Smooth muscle cell of the brain vasculature (primary cell): ENCODE measurements around the gene ICE2.

Experiments used
- DNase-seq: peaks from one replicate; pipeline ENCODE4 v3.0.0-alpha.2; 2012; ENCODE audit warnings: low read depth, low spot score

ICE2 gene

GRCh38 chr15:60496853-60497252 lies 17.9 kb upstream of the ICE2 start:
- DNase-seq: no peak

GRCh38 chr15:60494108-60494507 lies 15.2 kb upstream of the ICE2 start:
- no peak for DNase-seq

GRCh38 chr15:60493166-60493565 lies 14.2 kb upstream of the ICE2 start:
- no peak for DNase-seq

DNA sequence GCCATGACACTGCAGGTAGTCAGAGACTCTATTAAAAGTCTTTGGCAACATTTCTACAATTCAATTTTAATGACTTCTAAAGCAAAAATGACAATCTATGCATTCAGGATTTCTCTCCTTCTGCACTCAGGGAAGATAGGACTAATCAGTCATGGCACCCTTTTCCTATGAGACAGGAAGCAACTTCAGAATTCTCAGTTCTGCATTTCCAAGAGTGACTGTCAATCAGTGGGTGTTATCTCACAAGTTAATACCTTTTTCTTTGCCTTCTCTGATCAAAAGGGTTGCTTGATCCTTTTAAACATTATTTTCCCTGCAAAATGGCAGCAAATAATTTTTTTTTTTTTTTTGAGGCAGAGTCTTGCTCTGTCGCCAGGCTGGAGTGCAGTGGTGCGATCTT lies 7.8 kb upstream of the ICE2 start:
- DNase-seq: no peak

- no peak for DNase-seq
These were observed 6.6 kb upstream of the ICE2 start for GRCh38 chr15:60485365-60486055.

DNA sequence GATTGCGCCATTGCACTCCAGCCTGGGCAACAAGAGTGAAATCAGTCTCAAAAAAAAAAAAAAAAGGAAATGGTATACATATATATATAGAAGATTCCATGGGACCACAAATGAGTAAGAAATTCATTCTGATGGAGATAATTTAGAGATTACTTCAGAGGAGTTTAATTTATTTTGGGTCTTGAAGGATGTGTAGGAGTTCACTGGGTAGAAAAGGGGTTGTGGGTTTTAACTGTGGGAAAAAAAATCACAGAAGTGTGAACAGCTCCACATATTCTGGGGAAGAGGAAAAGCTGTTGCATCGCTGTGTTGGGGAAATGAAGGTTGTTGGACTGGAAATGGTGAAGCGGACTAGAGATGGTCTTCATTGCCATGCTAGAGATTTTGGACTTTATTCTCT lies 4.1 kb upstream of the ICE2 start:
- no peak for DNase-seq

GRCh38 chr15:60480888-60481287 lies 1.9 kb upstream of the ICE2 start:
- DNase-seq: no peak

GRCh38 chr15:60480149-60480548 lies 1.2 kb upstream of the ICE2 start:
- DNase-seq: no peak

DNA sequence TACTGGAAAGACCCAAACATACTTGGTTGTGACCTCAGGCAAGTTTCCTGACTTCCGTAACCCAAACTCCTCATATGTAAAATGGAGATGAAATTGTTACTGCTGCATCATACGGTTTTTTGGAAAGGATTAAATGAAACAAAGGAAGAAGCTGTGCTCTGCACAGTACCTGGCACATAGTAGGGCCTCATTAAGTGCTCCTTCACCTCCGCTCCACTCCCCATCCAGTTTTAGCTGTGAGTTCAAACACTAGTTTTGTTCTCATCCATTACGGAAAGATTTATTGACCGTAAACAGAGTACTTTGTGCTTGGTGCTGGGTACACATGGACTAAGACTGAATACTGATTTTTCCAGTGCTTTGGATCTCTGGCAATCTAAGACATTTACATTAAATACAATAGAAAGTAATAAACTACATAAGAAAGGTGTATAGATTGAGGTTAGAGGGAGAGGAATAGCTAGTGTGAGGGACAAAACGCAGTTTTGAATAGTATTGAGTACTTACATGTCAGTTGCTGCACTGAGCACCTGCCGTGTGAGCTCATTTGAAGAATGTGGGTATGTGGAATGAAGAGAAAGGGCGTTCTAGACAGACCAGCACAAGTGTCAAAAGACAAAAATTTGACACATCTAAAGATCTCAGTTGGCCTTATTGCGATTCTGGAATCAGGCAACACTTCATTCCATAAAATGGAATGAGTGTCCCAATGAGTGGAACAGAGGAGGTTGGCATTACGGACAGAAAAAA lies 594 bp upstream of the ICE2 start:
- DNase-seq: no peak

GRCh38 chr15:60477916-60478565 lies 901 bp downstream of the ICE2 start:
- no peak for DNase-seq

DNA sequence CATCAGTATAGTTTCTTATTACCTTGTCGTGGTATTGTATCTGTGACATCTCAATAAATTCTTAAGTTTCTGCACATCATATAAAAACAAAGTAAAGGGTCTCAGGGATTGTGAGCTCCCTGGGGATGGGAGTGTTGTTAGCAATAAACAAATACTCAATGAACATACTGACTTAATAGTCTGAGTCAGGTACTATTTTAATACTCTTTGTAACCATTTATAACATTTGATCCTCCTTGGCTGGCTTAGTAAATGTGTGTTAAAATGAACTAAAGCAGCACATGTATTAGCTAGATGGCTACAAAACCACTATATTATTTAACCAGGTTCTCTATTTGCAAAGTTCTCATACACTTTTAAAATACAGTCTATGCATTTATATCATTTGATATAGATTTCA lies 1.8 kb downstream of the ICE2 start:
- no peak for DNase-seq

GRCh38 chr15:60476713-60477112 lies 2.2 kb downstream of the ICE2 start:
- no peak for DNase-seq

- no peak for DNase-seq
These were observed 5.8 kb downstream of the ICE2 start for GRCh38 chr15:60473135-60473534.

DNA sequence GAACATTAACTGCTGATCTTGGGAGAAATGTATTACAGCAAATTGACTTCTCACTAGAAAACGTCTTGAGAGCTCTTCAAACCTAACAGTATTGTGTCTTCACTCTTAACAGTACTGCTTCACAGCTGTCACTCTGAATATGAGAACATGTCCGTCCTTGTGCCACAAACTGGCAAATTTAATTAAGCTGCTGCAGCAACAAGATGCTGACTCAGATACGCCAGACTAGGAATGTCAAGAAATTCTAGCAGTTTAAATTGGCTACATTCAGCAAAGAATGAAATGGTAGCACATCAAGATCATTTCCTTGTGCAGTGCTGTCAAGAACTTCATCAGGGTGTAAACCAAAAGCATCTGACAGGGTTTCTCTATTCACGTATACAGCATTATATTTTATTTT lies 7.6 kb downstream of the ICE2 start:
- DNase-seq: no peak

- DNase-seq: no peak
These were observed 8.9 kb downstream of the ICE2 start for GRCh38 chr15:60469893-60470641.

GRCh38 chr15:60464836-60465630 lies 13.9 kb downstream of the ICE2 start:
- no peak for DNase-seq

DNA sequence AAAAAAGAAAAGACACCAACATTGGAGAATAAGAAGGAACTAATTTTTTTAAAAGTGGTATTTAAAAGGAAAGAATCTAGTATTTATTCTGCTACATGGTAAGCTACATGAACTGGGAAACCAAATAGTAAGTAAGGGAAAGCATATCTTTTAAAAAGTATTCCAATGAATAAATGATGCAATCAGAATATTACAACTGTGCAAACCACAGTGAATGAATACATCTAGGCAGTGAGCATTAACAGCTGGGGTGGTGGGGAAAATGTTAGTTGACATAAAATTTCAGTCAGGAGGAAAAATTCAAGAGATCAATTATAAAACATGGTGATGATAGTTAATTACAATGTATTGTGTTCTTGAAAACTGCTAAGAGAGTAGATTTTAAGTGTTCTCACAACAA lies 16.9 kb downstream of the ICE2 start:
- no peak for DNase-seq

GRCh38 chr15:60460931-60461330 lies 18.0 kb downstream of the ICE2 start:
- no peak for DNase-seq

DNA sequence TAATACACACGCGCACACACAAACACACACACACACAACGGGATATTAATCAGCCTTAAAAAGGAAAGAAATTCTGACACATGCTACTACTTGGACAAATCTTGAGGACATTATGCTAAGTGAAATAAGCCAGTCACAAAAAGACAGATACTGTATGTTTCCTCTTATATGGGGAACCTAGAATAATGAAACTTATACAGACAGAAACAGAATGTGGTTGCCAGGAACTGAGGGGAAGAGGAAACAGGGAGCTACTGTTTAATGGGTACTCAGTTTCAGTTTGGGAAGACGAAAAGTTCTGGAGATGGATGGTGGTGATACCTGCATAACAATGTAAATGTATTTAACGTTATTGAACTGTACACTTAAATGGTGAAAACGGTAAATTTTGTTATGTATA lies 20.2 kb downstream of the ICE2 start:
- no peak for DNase-seq

DNA sequence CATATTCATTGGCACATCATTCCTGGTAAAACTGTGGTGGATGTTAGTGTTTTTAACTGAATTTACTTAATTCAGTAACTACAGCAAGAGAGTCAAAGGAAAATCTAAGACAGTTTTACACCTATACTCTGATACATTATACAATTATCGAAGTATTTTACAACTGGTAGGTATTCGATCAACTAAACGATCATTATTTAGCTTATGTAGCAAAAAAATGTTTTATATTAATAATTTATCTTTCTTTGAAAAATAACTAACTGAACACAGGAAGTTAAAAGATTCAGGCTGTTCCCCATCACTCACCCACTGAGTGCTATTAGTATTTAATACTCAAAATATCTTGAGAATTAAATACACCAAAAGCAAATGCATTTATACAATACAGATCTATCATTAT lies 21.0 kb downstream of the ICE2 start:
- DNase-seq: no peak

DNA sequence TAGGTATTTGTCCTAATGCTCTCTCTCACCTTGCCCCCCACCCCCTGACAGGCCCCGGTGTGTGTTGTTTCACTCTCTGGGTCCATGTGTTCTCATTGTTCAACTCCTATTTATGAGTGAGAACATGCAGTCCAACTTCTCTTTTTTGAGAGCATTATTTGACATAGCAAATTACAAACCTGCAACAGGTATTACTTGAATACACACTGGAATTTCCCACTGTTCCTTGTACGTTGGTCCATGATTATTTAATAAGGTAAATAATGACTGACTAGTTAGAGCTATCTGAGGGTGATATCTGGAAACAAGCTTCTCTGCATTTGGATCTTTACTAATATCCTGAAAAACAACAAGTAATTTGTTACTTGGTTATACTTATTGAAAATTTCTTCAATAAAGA lies 24.1 kb downstream of the ICE2 start:
- DNase-seq: no peak
